ENCODE data around the gene RNF175. TPM values are rescaled to one million over a fixed set of nuclear protein-coding genes. Genes with fewer than 3 reads are reported as not detected.

The RNF175 gene
- total RNA-seq, 6 donors from 2014 or later: not detected

DNA sequence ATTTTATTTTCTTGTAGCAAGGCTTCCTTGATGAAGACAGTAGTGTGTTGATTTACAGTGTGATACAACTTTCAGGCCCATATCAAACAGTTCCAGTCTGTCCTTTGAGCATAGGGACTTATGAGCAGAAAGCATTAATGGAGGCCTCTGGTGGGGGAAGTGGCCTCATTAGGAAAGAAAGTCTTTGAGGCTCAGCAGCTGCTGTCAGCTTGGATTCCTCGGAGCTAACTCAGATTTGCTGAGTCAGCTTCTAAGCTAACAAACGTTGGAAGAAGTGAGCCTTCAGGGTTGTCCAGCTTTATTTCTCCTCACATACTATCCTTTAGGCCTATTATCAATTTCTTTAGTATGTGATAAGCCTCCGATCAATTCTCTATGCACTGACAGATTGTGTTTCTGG lies 44.9 kb upstream of the RNF175 start:
- Histone ChIP-seq H3K9me3 (no peaks in the 10 kb centered on the region), H3K4me1 (no peaks in the 10 kb centered on the region), H3K27ac (no peak overlapping the region), H3K36me3 (no peaks in the 10 kb centered on the region), H3K4me3 (no peak overlapping the region), H3K27me3 (no peaks in the 10 kb centered on the region)
- ATAC-seq (ENCODE audit: low FRiP score in 2 of 2) (no peak), DNase-seq (no peak)
- TF ChIP-seq POLR2A (IDR thresholded peaks at IDR 0.05) (no peak), CTCF (IDR thresholded peaks at IDR 0.05) (no peak), POLR2AphosphoS5 (IDR thresholded peaks at IDR 0.05) (no peak), EP300 (IDR thresholded peaks at IDR 0.05) (no peak)
- WGBS, 2 donors: 34 to 52% methylated on average over 2 to 3 of the region's 3 CpGs

DNA sequence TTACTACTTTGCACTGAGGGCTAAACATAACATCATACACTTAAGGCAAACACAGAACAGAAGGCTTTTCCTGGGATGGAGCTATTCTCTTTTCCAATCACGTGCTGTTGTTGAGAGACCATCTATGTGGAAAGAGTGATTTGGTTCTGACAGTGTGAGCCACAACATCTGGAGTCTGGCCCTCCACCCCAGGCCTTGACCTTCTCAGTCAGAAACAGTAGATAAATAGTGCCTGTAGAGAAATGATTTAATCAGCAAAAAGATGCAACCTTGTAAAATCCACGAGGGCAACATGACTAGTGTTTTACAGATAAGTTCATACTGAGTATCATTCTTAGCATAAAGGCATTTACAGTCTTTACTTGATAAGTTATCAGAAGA lies 39.9 kb upstream of the RNF175 start:
- Histone ChIP-seq H3K4me1 (no peaks in the 10 kb centered on the region), H3K36me3 (no peaks in the 10 kb centered on the region), H3K27me3 (no peaks in the 10 kb centered on the region), H3K27ac (no peak overlapping the region), H3K4me3 (no peak overlapping the region), H3K9me3 (no peaks in the 10 kb centered on the region)
- ATAC-seq (ENCODE audit: low FRiP score in 2 of 2) (peak in 1 of 2 donors; percentile 70), DNase-seq (no peak)
- WGBS, 2 donors: 38 to 59% methylated on average over 2 of the region's 2 CpGs
- no peak for TF ChIP-seq EP300 (IDR thresholded peaks at IDR 0.05)
- no peak for TF ChIP-seq POLR2AphosphoS5 (IDR thresholded peaks at IDR 0.05)
- no peak for TF ChIP-seq CTCF (IDR thresholded peaks at IDR 0.05)
- no peak for TF ChIP-seq POLR2A (IDR thresholded peaks at IDR 0.05)

DNA sequence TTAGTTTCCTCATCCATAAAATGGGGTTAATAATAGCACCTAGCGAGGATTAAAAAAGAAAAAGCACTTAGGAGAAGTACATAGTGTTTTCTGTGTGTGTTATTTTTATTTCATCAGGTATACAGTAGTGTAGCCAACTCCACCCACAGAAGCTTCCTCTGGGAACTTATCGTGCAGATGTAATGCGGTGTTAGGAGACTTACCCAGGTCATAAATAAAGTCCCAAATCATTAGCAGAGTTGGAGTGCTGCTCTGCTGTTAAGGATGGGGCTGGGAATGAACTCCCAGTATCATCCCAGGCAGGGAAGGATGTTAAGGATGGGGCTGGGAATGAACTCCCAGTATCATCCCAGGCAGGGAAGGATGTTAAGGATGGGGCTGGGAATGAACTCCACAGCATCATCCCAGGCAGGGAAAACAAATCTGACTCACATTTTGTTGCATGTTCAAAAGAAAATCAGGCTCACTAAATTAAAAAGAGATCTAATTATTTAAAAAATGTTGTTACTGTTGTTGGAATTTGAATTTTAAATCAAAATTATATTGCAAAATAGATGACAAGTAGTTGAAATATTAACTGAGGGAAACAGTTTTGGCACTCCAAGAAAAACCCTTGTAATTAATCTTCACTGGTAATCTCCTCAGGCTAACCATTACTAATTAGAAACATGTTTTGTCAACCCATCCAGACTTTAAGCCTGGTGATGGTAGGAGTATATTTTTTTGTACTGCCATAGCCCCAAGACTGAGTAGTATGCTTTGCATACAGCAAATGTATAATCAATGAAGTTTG lies 39.3 kb upstream of the RNF175 start:
- DNase-seq (no peak), ATAC-seq (ENCODE audit: low FRiP score in 2 of 2) (peak in 1 of 2 donors; percentile 60)
- TF ChIP-seq EP300 (IDR thresholded peaks at IDR 0.05) (no peak), POLR2A (IDR thresholded peaks at IDR 0.05) (no peak), POLR2AphosphoS5 (IDR thresholded peaks at IDR 0.05) (no peak), CTCF (IDR thresholded peaks at IDR 0.05) (no peak)
- WGBS, 2 donors: 67 to 78% methylated on average over 3 of the region's 3 CpGs
- no peaks in the 10 kb centered on the region for H3K9me3 ChIP-seq
- H3K4me1 ChIP-seq: no peaks in the 10 kb centered on the region
- H3K27ac ChIP-seq: no peak overlapping the region
- no peak overlapping the region for H3K4me3 ChIP-seq
- no peaks in the 10 kb centered on the region for H3K36me3 ChIP-seq
- no peaks in the 10 kb centered on the region for H3K27me3 ChIP-seq

- ATAC-seq (ENCODE audit: low FRiP score in 2 of 2) (no peak), DNase-seq (no peak)
- H3K27me3 ChIP-seq: no peaks in the 10 kb centered on the region
- no peaks in the 10 kb centered on the region for H3K9me3 ChIP-seq
- TF ChIP-seq EP300 (IDR thresholded peaks at IDR 0.05) (no peak), POLR2AphosphoS5 (IDR thresholded peaks at IDR 0.05) (no peak), CTCF (IDR thresholded peaks at IDR 0.05) (no peak), POLR2A (IDR thresholded peaks at IDR 0.05) (no peak)
- H3K4me1 ChIP-seq: no peaks in the 10 kb centered on the region
- WGBS, 2 donors: 49 to 66% methylated on average over 3 of the region's 3 CpGs
- H3K27ac ChIP-seq: no peak overlapping the region
- no peaks in the 10 kb centered on the region for H3K36me3 ChIP-seq
- no peak overlapping the region for H3K4me3 ChIP-seq
Observed at GRCh38 chr4:153798420-153798819, 38.6 kb upstream of the RNF175 start.

GRCh38 chr4:153794006-153794405 lies 34.2 kb upstream of the RNF175 start:
- no peak for TF ChIP-seq CTCF (IDR thresholded peaks at IDR 0.05)
- TF ChIP-seq POLR2AphosphoS5 (IDR thresholded peaks at IDR 0.05): no peak
- no peak for TF ChIP-seq EP300 (IDR thresholded peaks at IDR 0.05)
- TF ChIP-seq POLR2A (IDR thresholded peaks at IDR 0.05): no peak
- no peaks in the 10 kb centered on the region for H3K9me3 ChIP-seq
- no peak for ATAC-seq (ENCODE audit: low FRiP score in 2 of 2)
- H3K27me3 ChIP-seq: peaks cover 0 to 43% (median 24%) of the 10 kb centered on the region in 4 donors
- H3K36me3 ChIP-seq: no peaks in the 10 kb centered on the region
- peaks cover 11 to 39% (median 28%) of the 10 kb centered on the region in 4 donors for H3K4me1 ChIP-seq
- H3K4me3 ChIP-seq: no peak overlapping the region
- WGBS, 2 donors: 71 to 83% methylated on average over 5 of the region's 5 CpGs
- H3K27ac ChIP-seq: no peak overlapping the region
- DNase-seq: no peak

Measured in upper lobe of left lung (tissue), 6 donors.